ENCODE data around the gene SIN3A. TPM values are rescaled to one million over a fixed set of nuclear protein-coding genes. Genes with fewer than 3 reads are reported as not detected.

Gene SIN3A
- total and polyA plus RNA-seq, 2 of the 8 experiments (the other 6 are each of a cell fraction or from before 2014, with no cell fraction given): 69.5 to 109 TPM

DNA sequence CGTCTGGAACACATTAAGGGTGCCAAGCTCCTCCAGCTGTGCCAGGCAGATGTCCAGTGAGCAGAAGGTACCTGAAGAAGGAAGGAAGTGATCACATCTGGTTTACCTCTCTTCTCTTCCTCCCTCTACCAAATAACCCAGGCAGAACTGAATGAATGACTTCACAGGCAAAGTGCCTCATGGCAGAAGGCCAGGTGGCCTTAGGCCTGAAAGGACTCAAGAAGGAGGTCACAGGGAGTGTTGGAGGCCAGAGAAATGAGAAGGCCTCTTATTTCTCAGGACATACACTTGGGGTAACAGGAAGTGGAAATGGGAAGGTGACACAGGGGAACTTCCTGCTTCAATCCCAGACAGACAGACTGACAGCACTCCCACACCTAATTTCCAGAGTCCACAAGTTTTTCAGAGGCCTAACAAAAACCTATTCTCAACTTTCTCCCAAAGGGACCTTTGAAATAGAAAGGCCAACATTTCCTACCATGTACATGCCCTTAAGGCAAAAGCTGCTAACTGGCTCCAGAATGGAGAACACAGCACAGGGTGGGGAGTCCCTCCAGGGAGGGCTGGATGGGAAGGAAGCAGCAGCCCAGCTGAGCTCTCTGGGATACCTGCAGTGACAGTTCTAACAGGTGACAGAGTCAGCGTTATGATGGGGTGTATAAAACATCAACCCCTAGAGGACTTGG is 17.6 kb upstream of the SIN3A start:
- no peak overlapping the region for H3K27ac ChIP-seq (ENCODE audit: low read depth, low read length)
- peaks cover 0 to 1% of the 10 kb centered on the region in 2 experiments for H4K20me1 ChIP-seq (replicated peaks in 1 of 2; ENCODE audit: control insufficient read depth in 1 of 2, insufficient read depth in 2 of 2, low read length in 2 of 2)
- FAIRE-seq (no peak), DNase-seq (ENCODE audit: low read depth in 1 of 2, low spot score in 2 of 2) (no peak)
- no peak overlapping the region for H3K23ac ChIP-seq (ENCODE audit: insufficient read length)
- WGBS, 2 experiments (ENCODE audit: extremely low coverage in 1 of 2, insufficient coverage in 1 of 2, insufficient read length in 1 of 2, insufficient replicate concordance in 2 of 2, low coverage in 1 of 2, low lambda C conversion rate in 2 of 2, missing lambda C conversion rate in 1 of 2): 91% methylated on average over 2 of the region's 2 CpGs; no CpG with 5 or more reads in 1 of the 2 experiments
- POLR2A ChIA-PET (ENCODE audit: partially characterized antibody): interaction anchor here (0.5 kb wide), 1 partner anchor 39 kb away, joined by 3 read pairs; no protein-coding TSS in a partner anchor
- no peak overlapping the region for H2BK20ac ChIP-seq (ENCODE audit: low read length)
- H3K4me1 ChIP-seq (replicated peaks in 1 of 4; ENCODE audit: control insufficient read depth in 3 of 4, insufficient read depth in 4 of 4, low read length in 3 of 4): no peaks in the 10 kb centered on the region
- H2AK5ac ChIP-seq (ENCODE audit: low read depth, low read length): no peak overlapping the region
- H3K79me1 ChIP-seq (ENCODE audit: low read depth, low read length): no peaks in the 10 kb centered on the region
- peaks cover 22 to 64% (median 47%) of the 10 kb centered on the region in 4 experiments for H3K36me3 ChIP-seq (ENCODE audit: control insufficient read depth in 2 of 4, insufficient read depth in 4 of 4, low read length in 3 of 4)
- H3K14ac ChIP-seq (ENCODE audit: insufficient read length): no peak overlapping the region
- no peak overlapping the region for H4K91ac ChIP-seq (replicated peaks; ENCODE audit: insufficient read length, low read length)
- no peak overlapping the region for H3K4me3 ChIP-seq (ENCODE audit: extremely low read depth in 1 of 4, insufficient read depth in 2 of 4, low read depth in 3 of 4, low read length in 4 of 4)
- no peak overlapping the region for H2AFZ ChIP-seq (ENCODE audit: low read length)
- H3K4ac ChIP-seq (replicated peaks; ENCODE audit: insufficient read length, low read depth, low read length): no peak overlapping the region
- no peak overlapping the region for H4K5ac ChIP-seq (ENCODE audit: insufficient read length, low read depth, low read length)
- H3K56ac ChIP-seq (replicated peaks; ENCODE audit: insufficient read length, low read depth, low read length): no peak overlapping the region
- CTCF ChIA-PET (ENCODE audit: partially characterized antibody): interaction anchor here (1.1 kb wide), 2 partner anchors 21 to 214 kb away, joined by 3 read pairs; no protein-coding TSS in a partner anchor
- H2BK12ac ChIP-seq (ENCODE audit: low read depth, low read length): no peak overlapping the region
- no peak overlapping the region for H4K8ac ChIP-seq (ENCODE audit: extremely low read depth, insufficient read depth, low read length)
- no peaks in the 10 kb centered on the region for H3K9me3 ChIP-seq (ENCODE audit: insufficient read depth in 2 of 2, low read depth in 1 of 2, low read length in 1 of 2)
- no peak overlapping the region for H3K4me2 ChIP-seq (ENCODE audit: insufficient read depth in 1 of 2, low read depth in 2 of 2, low read length in 2 of 2)
- no peak overlapping the region for H2BK120ac ChIP-seq (replicated peaks; ENCODE audit: low read depth, low read length)
- H3K9ac ChIP-seq (replicated peaks in 1 of 4; ENCODE audit: extremely low read depth in 1 of 4, low read depth in 3 of 4, low read length in 3 of 4): no peak overlapping the region
- H3K79me2 ChIP-seq (ENCODE audit: control insufficient read depth in 1 of 2, insufficient read depth in 2 of 2, low read length in 2 of 2): no peaks in the 10 kb centered on the region
- no peaks in the 10 kb centered on the region for H3K27me3 ChIP-seq (replicated peaks in 1 of 4; ENCODE audit: control insufficient read depth in 3 of 4, extremely low read depth in 1 of 4, insufficient read depth in 3 of 4, low read length in 3 of 4)
- H3K23me2 ChIP-seq (ENCODE audit: low read depth, low read length): no peaks in the 10 kb centered on the region
- no peak overlapping the region for H2BK15ac ChIP-seq (ENCODE audit: low read length)
- no peak overlapping the region for H3K18ac ChIP-seq (ENCODE audit: extremely low read depth, low read length)
- no peak overlapping the region for H2BK5ac ChIP-seq (ENCODE audit: low read depth, low read length)
- TF ChIP-seq, protein P1, sequence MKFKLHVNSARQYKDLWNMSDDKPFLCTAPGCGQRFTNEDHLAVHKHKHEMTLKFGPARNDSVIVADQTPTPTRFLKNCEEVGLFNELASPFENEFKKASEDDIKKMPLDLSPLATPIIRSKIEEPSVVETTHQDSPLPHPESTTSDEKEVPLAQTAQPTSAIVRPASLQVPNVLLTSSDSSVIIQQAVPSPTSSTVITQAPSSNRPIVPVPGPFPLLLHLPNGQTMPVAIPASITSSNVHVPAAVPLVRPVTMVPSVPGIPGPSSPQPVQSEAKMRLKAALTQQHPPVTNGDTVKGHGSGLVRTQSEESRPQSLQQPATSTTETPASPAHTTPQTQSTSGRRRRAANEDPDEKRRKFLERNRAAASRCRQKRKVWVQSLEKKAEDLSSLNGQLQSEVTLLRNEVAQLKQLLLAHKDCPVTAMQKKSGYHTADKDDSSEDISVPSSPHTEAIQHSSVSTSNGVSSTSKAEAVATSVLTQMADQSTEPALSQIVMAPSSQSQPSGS (IDR thresholded peaks at IDR 0.05; ENCODE audit: low read length): no peak
- TF ChIP-seq HDAC6 (IDR thresholded peaks at IDR 0.05; ENCODE audit: low read depth, low read length): no peak
- no peak for TF ChIP-seq POLR2AphosphoS5 (IDR thresholded peaks at IDR 0.05; ENCODE audit: low read depth, low read length)
- TF ChIP-seq BCL11A (IDR thresholded peaks at IDR 0.05; ENCODE audit: low read depth in 2 of 2, low read length in 2 of 2): no peak
- TF ChIP-seq TAF7 (optimal IDR thresholded peaks at IDR 0.05; ENCODE audit: borderline replicate concordance, low read depth, low read length): no peak
- TF ChIP-seq, protein P2, sequence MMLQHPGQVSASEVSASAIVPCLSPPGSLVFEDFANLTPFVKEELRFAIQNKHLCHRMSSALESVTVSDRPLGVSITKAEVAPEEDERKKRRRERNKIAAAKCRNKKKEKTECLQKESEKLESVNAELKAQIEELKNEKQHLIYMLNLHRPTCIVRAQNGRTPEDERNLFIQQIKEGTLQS (IDR thresholded peaks at IDR 0.05; ENCODE audit: insufficient read depth, low read depth, low read length): no peak
- TF ChIP-seq SUZ12 (IDR thresholded peaks at IDR 0.05; ENCODE audit: low read length): no peak
- TF ChIP-seq CREB1 (IDR thresholded peaks at IDR 0.05): no peak
- TF ChIP-seq TCF12 (IDR thresholded peaks at IDR 0.05; ENCODE audit: low read depth, low read length): no peak
- no peak for TF ChIP-seq RNF2 (IDR thresholded peaks at IDR 0.05; ENCODE audit: borderline replicate concordance, low read depth, low read length, missing control alignments, poor library complexity, severe bottlenecking)

All from H1 (cell line).